HepG2 (cell line): Measurements from ENCODE around the gene ZC3H18. TPM values are rescaled to one million over a fixed set of nuclear protein-coding genes. Genes with fewer than 3 reads are reported as not detected.

Experiments
- ATAC-seq: fragments of 200-7000 bp; cut with Tn5 transposase; 3 replicates; pipeline ENCODE4 v1.9.1; 2020; ENCODE audit warnings: mild to moderate bottlenecking, moderate library complexity
- BruUV-seq: library from RNA; stranded (reverse); fragments of 400-500 nt; replicated peaks from 2 replicates; lab custom pipeline; 2021; lab: Mats Ljungman, UMichigan
- CTCF ChIA-PET: fragments of 300-600 bp; formaldehyde crosslinking; extraction: SDS; loops from one replicate; lab custom pipeline; 2021; ENCODE audit warnings: low total read pairs, inconsistent platforms, low intra/inter-chr PET ratio; lab: Yijun Ruan, JAX
- POLR2A ChIA-PET: fragments of 350-600 bp; sonication (Branson Sonifier 250); formaldehyde crosslinking; loops from one replicate; lab custom pipeline; 2020; ENCODE audit warnings: antibody characterized with exemption, inconsistent platforms; lab: Yijun Ruan, JAX
- DNase-seq: peaks from one replicate; pipeline ENCODE4 v3.0.0-alpha.2; 2015; ENCODE audit warnings: low spot score
- FAIRE-seq: peaks from 3 replicates; lab custom pipeline; 2011; peaks lifted over from hg19 to GRCh38; lab: Jason Lieb, UNC
- H2AFZ ChIP-seq: one replicate; pipeline ENCODE4 v1.6.1; 2011; ENCODE audit warnings: low read length, inconsistent platforms
- H3K27ac ChIP-seq: fragments of 300-600 bp; 3 replicates; pipeline ENCODE4 v1.8.0; 2011; ENCODE audit warnings: mixed run types, mild to moderate bottlenecking, mixed read lengths, low read length, inconsistent platforms; ENCODE audit not compliant: insufficient read depth; ENCODE audit errors: extremely low read length
- H3K27me3 ChIP-seq, 2 experiments: fragments of 200-600 bp in 1 of 2; 2 replicates in 1 of 2; 3 replicates in 1 of 2; pipeline versions ENCODE4 v1.6.0 to v1.8.0; 2011; ENCODE audit warnings: low read length in 2 of 2, mild to moderate bottlenecking in 2 of 2, moderate library complexity in 2 of 2, inconsistent platforms in 1 of 2; ENCODE audit not compliant: insufficient read depth in 2 of 2, control insufficient read depth in 1 of 2
- H3K36me3 ChIP-seq, 2 experiments: fragments of 200-600 bp in 1 of 2; replicated peaks in 1 of 2; 2 replicates in 1 of 2; 3 replicates in 1 of 2; pipeline versions ENCODE4 v1.5.1 to v1.8.0; 2011; ENCODE audit warnings: low read length in 2 of 2, inconsistent platforms in 1 of 2; ENCODE audit not compliant: insufficient read depth in 2 of 2, control insufficient read depth in 1 of 2
- H3K4me1 ChIP-seq: 2 replicates; pipeline ENCODE4 v1.5.1; 2012; ENCODE audit warnings: low read length, inconsistent platforms; ENCODE audit not compliant: insufficient read depth
- H3K4me2 ChIP-seq: 2 replicates; pipeline ENCODE4 v1.6.0; 2011; ENCODE audit warnings: low read depth, low read length, inconsistent platforms
- H3K4me3 ChIP-seq, 3 experiments: fragments of 200-600 bp in 1 of 3; sonication (generic), shearing (Covaris generic) in 1 of 3; replicated peaks in 1 of 3; 2 replicates each; pipeline ENCODE4 v1.5.1; 2011 to 2016; ENCODE audit warnings: low read length in 3 of 3, inconsistent platforms in 2 of 3, low read depth in 2 of 3, mild to moderate bottlenecking in 2 of 3, control low read depth in 1 of 3, mixed read lengths in 1 of 3; ENCODE audit not compliant: insufficient read depth in 1 of 3
- H3K79me2 ChIP-seq: one replicate; pipeline ENCODE4 v1.6.1; 2011; ENCODE audit warnings: low read length, inconsistent platforms; ENCODE audit not compliant: insufficient read depth
- H3K9ac ChIP-seq: 2 replicates; pipeline ENCODE4 v1.6.0; 2011; ENCODE audit warnings: mild to moderate bottlenecking, low read depth, low read length, inconsistent platforms; ENCODE audit not compliant: insufficient read depth
- H3K9me3 ChIP-seq: 2 replicates; pipeline ENCODE4 v1.5.1; 2012; ENCODE audit warnings: mild to moderate bottlenecking, low read length
- H4K20me1 ChIP-seq: 2 replicates; pipeline ENCODE4 v1.6.0; 2011; ENCODE audit warnings: inconsistent platforms, mild to moderate bottlenecking, low read length, moderate library complexity; ENCODE audit not compliant: insufficient read depth
- ASH2L ChIP-seq: fragments of 300-600, 200-600 bp; sonication (generic); IDR thresholded peaks from 2 replicates; pipeline ENCODE4 v1.7.0; 2017; ENCODE audit warnings: low read depth, mild to moderate bottlenecking, moderate library complexity, mixed read lengths, low read length; ENCODE audit not compliant: insufficient read length
- ATM ChIP-seq: fragments of 450-650 bp; IDR thresholded peaks from 2 replicates; pipeline ENCODE4 v1.7.1; 2017; ENCODE audit warnings: mild to moderate bottlenecking, borderline replicate concordance
- DPF2 ChIP-seq: sonication (generic); formaldehyde crosslinking; IDR thresholded peaks from 2 replicates; pipeline ENCODE4 v1.4.0; 2020; ENCODE audit warnings: mild to moderate bottlenecking, low read depth, missing genetic modification reagents, borderline replicate concordance
- DRAP1 ChIP-seq: IDR thresholded peaks from 2 replicates; pipeline ENCODE4 v1.6.1; 2016; ENCODE audit warnings: missing genetic modification reagents, missing compliant biosample characterization
- LCORL ChIP-seq, 2 experiments: fragments of 450-650 bp in 1 of 2; sonication (generic) in 1 of 2; formaldehyde crosslinking in 1 of 2; IDR thresholded peaks; 2 replicates each; pipeline versions ENCODE4 v1.5.0 to v1.6.1; 2017 to 2020; ENCODE audit warnings: antibody characterized with exemption in 1 of 2, missing genetic modification reagents in 1 of 2
- TOPORS ChIP-seq: sonication (generic); formaldehyde crosslinking; IDR thresholded peaks from 2 replicates; pipeline ENCODE4 v1.8.0; 2023; ENCODE audit warnings: mild to moderate bottlenecking, missing genetic modification reagents
- ZBTB39 ChIP-seq: sonication (generic); formaldehyde crosslinking; IDR thresholded peaks from 2 replicates; pipeline ENCODE4 v1.5.0; 2020; ENCODE audit warnings: missing genetic modification reagents
- WGBS: methylation state at CpG from one replicate; pipeline ENCODE4 v1.1.6; 2017; ENCODE audit warnings: low lambda C conversion rate; 5-methylcytosine and 5-hydroxymethylcytosine counted together
- in situ Hi-C: cut with HindIII; loops from 2 replicates; pipeline ENCODE4 v1.10.0; 2017; ENCODE audit warnings: low pct_unique_long_range_greater_than_20kb; ENCODE audit not compliant: extremely low pct_ligation_motif_present
- intact Hi-C: fragments of 100-400 bp; cut with micrococcal nuclease; formaldehyde crosslinking; loops from one replicate; pipeline ENCODE4 v1.10.0; 2022; ENCODE audit not compliant: unreplicated experiment
- polyA plus RNA-seq, 8 experiments: library from polyadenylated mRNA; depleted of rRNA in 3 of 8; stranded (reverse) in 7 of 8; unstranded in 1 of 8; fragments of >200 nt; fragmentation: Illumina TruSeq in 4 of 8; extraction: Trizol in 4 of 8; gene quantifications; 2 replicates each; pipeline versions ENCODE4 v1.2.1 to v1.2.3, GENCODE V29; 2011 to 2016; ENCODE audit warnings: low read depth in 4 of 8, missing spikeins in 1 of 8, mixed read lengths in 1 of 8; ENCODE audit not compliant: insufficient read depth in 1 of 8
- total RNA-seq, 5 experiments: library from RNA; depleted of rRNA; stranded (reverse); fragments of >200 nt; fragmentation: Illumina TruSeq; extraction: Trizol; gene quantifications; 2 replicates each; pipeline ENCODE4 v1.2.3, GENCODE V29; 2016; ENCODE audit warnings: low read depth in 1 of 5

Gene ZC3H18
- total and polyA plus RNA-seq, 2 of the 13 experiments (the other 11 are each of a cell fraction or from before 2014, with no cell fraction given), result 11.2 to 27.4 TPM

- FAIRE-seq (no peak), ATAC-seq (no peak)
- Histone ChIP-seq H3K36me3 (peaks cover 42 to 84% of the 10 kb centered on the region in 2 experiments), H3K4me3 (no peak overlapping the region), H3K79me2 (peaks cover 12% of the 10 kb centered on the region), H3K9me3 (no peaks in the 10 kb centered on the region), H2AFZ (no peak overlapping the region), H3K4me2 (no peak overlapping the region)
- WGBS, result 97% methylated on average over 13 of the region's 13 CpGs
- TF ChIP-seq ZBTB39 (CRISPR knock-in tag) (no peak), TOPORS (CRISPR knock-in tag) (no peak), ASH2L (no peak), LCORL (IDR thresholded peaks at IDR 0.05) (no peak), LCORL (CRISPR knock-in tag; IDR thresholded peaks at IDR 0.05) (no peak), ATM (no peak), DRAP1 (CRISPR knock-in tag) (no peak), DPF2 (no peak)
- TF ChIP-seq, all 625 proteins: peak for 0
- no TSS peak for BruUV-seq
- ChIA-PET CTCF (no interaction called here), POLR2A (no interaction called here)
- H3K27me3 ChIP-seq, result no peaks in the 10 kb centered on the region
- H4K20me1 ChIP-seq, result no peaks in the 10 kb centered on the region; the same call in 1 of the 2 replicates
- peaks cover 16% of the 10 kb centered on the region for H3K4me1 ChIP-seq
- no peak overlapping the region for H3K9ac ChIP-seq
- intact Hi-C loops (no loop called here), in situ Hi-C loops (no loop called here)
- no peak overlapping the region for H3K27ac ChIP-seq
- DNase-seq, result no peak
These were observed 53.7 kb downstream of the ZC3H18 start for GRCh38 chr16:88623858-88624257.
